GM23338 (cell line): ENCODE results near the gene CYP2J2.

Experiments used
- EZH2 ChIP-seq: fragments of 200-600 bp; sonication (generic); IDR thresholded peaks from one replicate; pipeline ENCODE4 v1.8.0; 2017; ENCODE audit warnings: antibody characterized with exemption, mild to moderate bottlenecking, low read depth; ENCODE audit not compliant: unreplicated experiment
- TF ChIP-seq, protein P1 (sequence below), 2 experiments: fragments of 200-600 bp in 1 of 2; sonication (generic) in 1 of 2; conservative IDR thresholded peaks; 2 replicates each; pipeline versions ENCODE4 v1.5.1 to v1.6.1; 2016 to 2017; ENCODE audit warnings: antibody characterized with exemption in 2 of 2, low read depth in 2 of 2, mild to moderate bottlenecking in 2 of 2, moderate library complexity in 1 of 2

DNA sequence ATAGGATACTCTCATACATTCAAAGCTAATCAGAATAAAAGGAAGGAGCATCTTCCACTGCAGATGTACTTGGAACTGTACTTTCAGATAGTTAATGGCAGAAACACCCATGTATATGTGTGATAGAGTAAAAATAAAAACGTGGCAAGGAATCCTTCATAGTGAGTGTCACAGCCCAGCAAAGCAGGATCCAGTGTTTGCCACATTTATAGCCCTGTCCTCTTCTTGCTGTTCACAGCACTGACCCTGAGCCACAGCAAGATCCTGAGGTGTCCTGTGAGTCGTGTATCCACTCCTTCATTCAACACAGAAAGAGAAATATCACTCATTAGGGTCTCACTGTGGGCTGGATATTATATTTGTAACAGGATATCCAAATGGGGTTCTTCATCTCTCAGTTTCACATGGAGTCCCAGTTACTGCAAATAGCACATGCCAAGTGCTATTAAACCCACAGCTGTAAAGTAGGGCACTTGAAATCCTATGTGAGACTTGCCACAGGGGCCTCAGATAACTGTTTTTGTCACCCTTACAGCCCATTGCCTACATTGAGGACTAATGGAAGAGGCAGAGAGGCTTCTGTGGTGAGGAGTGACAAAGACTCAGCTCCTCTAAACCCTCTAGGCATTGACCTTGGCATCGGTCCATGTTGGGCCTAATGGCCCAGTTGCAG, 41.3 kb downstream of the CYP2J2 start:
- TF ChIP-seq EZH2, result no peak
- TF ChIP-seq, protein P1, sequence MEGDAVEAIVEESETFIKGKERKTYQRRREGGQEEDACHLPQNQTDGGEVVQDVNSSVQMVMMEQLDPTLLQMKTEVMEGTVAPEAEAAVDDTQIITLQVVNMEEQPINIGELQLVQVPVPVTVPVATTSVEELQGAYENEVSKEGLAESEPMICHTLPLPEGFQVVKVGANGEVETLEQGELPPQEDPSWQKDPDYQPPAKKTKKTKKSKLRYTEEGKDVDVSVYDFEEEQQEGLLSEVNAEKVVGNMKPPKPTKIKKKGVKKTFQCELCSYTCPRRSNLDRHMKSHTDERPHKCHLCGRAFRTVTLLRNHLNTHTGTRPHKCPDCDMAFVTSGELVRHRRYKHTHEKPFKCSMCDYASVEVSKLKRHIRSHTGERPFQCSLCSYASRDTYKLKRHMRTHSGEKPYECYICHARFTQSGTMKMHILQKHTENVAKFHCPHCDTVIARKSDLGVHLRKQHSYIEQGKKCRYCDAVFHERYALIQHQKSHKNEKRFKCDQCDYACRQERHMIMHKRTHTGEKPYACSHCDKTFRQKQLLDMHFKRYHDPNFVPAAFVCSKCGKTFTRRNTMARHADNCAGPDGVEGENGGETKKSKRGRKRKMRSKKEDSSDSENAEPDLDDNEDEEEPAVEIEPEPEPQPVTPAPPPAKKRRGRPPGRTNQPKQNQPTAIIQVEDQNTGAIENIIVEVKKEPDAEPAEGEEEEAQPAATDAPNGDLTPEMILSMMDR (conservative IDR thresholded peaks at IDR 0.05; ENCODE audit: low read depth in 2 of 2), result no peak
